HG03457 (cell line): ENCODE results near the gene TRERF1.
"Not testable (repeated sequence)": the region's sequence is repeated elsewhere in the genome, so short reads cannot be mapped to it uniquely, and the experiment has no call there.

Source experiments
- ATAC-seq: cut with Tn5 transposase; IDR thresholded peaks from one replicate; pipeline ENCODE4 v1.9.1; 2021; ENCODE audit warnings: moderate number of reproducible peaks; ENCODE audit not compliant: unreplicated experiment

The TRERF1 gene

DNA sequence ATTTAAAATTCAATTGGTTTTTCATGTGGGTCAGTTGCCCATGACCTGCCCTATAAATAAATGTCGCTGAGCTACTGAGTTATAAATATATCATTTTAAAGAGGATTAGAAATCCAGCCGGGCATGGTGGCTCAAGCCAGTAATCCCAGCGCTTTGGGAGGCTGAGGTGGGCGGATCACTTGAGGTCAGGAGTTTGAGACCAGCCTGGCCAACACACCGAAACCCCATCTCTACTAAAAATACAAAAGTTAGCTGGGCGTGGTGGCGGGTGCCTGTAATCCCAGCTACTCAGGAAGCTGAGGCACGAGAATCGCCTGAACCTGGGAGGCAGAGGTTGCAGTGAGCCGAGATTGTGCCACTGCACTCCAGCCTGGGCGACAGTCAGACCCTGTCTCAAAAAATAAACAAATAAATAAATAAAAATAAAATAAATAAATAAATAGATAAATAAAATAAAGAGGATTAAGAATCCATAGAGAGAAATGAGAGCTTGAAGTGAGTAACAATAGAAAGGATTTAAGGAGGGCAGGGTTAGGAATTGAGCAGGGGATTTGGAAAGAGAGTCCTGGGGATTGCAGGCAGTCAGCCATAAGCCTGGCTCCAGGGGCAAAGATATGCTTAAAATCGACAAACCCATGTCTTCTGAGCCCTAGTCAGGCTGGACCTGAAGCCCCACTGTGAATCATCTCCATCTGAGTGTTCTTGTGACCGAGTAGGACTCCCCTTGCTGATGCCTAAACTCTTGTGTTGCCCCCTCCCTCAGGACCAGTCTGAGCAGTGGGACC is 249.4 kb downstream of the TRERF1 start:
- not testable (repeated sequence) for ATAC-seq

DNA sequence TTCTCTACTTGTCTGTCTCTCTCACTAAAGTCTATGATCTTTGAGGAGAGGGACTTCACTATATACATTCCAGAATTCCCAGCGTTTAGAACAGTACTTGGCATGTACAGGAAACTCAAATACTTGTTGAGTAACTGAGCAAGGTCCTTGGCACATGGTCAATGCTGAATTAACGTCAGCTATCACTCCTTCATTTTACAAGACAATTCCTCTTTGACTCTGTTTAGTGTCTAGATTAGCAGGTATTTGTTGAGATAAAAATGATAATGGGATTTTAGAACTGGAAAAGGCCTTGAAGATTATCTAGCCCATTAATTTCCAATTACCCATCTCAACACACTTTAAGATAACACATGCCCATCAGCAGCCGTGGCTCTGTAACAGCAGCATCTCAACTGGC is 250.3 kb downstream of the TRERF1 start:
- ATAC-seq, result no peak

DNA sequence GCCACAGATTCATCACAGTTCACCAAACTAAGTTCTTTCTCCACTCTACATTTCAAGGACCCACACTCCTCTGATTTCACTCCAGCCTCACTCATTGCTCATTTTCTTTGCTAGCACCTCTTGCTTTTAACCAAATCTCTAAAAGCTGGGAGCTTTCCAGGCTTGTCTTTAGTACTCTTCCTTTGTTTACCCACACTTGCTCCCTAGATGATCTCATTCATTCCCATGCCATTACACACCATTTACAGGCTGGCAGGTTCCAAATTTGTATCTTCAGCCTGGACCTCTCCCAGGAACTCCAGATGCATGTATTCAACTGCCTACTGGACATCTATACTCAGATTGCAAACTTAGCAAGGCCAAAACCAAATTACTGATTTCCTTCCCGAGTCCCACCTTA is 251.7 kb downstream of the TRERF1 start:
- no peak for ATAC-seq

DNA sequence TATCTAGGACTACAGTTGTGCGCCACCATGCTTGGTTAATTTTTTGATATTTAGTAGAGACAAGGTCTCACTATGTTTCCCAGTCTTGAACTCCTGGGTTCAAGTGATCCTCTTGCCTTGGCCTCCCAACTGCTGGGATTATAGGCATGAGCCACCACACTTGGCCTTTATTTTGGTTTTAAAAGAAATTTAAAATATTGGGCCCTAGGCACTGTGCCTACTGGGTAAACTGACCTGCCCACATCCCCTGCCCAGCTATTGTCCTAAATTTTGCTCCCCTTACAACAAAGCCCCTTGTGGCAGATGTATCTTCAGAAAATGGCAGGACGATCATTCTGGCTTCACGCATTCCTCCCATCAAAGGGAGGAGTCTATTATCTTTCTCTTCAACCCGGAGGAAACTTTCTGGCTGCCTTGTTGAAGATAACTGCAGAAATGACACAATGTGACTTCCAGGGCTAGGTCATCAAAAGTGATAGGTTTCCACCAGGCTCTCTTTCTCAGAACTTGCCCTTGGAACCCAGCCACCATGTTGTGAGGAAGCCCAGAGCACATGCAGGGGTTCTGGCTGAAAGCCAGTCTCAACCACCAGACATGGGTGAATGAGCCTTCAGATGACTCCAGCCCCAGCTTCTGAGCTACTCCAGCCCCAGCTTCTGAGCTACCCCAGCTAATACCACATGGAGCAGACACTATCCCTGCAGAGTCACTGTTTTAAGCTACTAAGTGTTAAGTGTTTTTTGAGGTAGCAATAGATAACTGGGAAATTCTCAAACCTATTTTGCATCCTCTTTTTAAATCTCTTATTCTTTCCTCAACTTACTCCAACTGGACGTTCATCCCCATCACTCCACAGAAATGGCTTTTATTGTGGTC is 252.4 kb downstream of the TRERF1 start:
- no peak for ATAC-seq

DNA sequence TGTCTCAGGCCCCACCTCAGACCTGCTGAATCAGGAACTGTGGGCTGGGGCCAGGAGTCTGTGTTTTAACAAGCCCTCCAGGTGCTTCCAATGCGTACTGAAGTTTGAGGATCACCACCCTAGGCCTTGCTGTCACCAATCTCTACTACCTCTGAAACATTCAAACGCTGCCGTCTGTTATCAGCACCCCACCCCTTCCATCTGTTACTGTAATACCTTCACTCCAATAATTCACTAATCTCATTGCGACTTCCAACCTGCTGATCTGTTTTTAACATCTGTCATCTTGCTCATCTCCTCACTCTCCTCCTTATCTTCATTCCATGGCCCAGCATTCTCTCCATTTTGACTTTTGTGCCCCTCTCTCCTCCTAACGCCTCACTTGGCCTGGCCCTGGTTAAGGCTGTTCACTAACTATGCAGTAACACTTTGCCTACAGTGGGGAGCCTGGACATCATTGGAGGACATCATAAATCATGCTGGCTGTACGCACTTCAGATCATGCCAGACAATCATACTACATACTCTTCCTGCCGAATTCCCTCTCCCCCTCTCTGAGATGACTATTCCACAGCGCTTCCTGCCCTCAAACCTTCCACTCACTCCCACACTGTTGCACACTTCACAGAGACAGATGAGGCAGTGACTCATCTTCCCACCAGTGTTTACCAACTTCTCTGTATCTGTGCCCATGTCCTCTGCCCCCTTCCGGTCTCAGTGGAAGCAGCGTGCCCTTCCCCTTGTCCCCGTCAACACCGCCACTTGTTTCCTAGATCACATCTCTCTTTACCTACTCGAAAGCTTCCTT is 254.0 kb downstream of the TRERF1 start:
- no peak for ATAC-seq

DNA sequence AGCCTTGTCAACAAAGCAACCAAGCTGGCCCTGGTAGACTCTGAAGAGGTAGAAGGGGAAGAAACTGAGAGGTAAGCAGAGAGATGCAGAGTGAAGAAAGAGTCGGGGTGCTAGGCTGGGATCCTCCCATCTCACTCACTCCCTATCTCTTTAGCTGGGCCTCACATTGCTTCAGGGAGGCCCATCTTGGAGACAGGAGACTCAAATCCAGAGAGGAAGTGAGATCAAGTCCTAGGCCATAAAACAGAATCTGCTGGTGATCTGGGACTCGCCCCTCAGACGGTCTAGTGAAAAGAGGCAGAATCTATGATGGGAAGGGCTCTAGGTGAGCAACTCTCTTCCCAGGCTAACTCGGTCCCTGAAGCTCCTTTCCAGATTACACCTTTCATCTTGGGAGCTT is 256.3 kb downstream of the TRERF1 start:
- ATAC-seq, result no peak

DNA sequence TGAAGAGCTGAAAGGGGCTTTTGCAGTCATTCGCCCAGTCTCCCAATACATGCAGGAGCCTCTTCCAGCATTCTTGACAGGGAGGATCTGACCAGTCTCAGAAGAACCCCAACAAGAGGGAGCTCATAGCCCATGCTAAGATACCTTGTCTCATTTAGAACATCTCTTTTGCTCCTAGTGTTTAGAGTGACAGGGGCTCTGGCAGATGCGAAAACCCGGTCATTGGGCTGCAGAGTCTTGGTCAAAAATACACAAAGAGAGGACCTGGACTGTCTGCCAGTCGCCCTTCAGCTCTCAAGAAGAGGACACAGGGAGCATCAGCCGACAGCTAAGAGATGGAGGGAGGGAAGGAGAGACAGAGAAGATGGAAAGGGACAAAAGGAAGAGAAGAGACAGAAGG is 257.7 kb downstream of the TRERF1 start:
- ATAC-seq, result no peak

DNA sequence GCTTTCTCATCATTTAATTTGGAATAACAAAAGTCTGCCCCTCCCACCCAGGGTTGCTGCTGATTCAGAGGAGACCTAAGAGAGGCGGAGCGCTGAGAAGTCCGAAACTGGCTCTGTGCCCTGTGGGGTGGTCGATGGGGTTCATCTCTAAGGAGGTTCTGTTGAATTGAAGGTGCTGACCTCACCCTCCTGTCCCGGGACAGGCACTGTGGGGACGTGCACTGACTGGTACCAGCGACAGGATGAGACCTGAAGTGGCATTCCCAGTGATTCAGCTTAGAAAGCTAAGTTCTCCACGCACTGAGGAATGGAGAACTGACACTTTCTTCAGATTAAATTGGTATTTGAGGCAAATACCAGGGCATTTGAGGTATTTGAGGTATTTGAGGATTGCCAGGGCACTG is 258.2 kb downstream of the TRERF1 start:
- no peak for ATAC-seq

DNA sequence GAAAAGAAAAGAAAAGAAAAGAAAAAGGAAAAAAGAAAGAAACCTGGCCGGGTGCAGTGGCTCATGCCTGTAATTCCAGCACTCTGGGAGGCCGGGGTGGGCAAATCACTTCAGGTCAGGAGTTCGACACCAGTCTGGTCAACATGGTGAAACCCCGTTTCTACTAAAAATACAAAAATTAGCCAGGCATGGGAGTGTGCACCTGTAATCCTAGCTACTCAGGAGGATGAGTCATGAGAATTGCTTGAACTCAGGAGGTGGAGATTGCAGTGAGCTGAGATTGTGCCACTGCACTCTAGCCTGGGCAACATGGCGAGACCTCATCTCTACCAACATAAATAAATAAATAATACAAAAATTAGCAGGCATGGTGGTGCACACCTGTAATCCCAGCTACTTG is 259.3 kb downstream of the TRERF1 start:
- ATAC-seq, result not testable (repeated sequence)

DNA sequence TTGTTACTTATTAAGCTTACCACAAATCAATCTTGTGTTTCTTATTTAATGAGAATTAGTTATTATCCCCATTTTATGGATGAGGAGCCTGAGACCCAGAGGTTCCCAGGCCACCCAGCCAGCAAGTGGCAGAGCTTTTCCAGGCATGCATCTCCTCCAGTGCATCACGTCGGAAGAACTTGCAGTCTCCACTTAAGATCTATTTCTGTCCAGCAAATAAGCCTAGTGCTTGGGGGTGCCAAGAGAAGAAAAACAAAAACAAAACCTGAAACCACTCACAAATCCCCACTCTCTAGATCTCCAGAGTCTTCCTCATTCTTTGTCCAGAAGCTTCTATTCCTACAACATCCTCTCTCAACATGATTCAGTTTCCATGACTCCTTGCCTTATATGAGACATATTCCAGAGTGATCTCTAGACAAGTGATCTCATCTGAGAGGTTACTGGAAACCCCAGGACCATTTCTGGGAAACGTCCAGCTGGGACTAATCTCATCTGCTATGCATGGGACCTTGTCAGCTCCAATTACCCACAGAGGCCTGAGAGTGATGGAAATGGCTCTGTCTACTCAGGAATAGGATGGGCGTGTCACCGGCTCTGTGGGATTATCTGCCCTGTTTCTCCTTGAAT is 261.1 kb downstream of the TRERF1 start:
- ATAC-seq, result no peak

DNA sequence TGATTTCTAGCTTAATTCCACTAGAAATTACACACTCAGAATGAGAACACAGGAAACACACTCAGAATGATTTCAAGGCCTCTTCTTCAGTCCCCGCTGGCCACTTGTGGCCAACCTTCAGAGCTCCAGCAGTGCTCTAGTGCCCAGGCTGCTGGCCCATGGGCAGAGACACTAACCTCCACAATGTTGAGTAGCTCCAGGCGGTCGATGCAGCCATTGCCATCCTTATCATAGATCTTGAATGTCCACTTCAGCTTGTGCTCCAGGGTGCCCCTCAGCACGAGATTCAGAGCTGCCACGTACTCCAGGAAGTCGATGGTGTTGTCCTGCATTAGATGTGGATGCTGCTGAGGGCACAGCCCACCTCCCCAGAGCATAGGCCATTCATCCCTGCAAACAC is 263.3 kb downstream of the TRERF1 start:
- ATAC-seq, result no peak

DNA sequence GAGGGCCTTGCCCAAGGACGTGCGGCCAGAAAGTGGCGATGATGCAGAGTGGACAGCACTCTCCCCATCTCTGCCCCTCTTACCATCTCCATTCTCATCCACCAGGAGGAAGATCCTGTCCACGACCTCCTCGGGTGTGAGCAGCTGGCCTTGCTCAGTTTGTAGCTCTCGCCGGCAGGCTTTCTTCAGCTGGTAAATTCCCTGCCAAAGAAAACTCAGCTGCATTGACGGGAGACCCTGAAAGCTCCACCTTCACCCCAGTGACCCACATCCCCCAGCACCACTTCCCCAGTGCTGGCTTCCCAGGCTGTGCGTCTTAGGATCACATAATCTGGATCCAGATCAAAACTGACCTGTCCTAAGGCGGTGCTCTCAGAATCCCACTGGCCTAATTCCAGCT is 266.1 kb downstream of the TRERF1 start:
- ATAC-seq, result no peak

DNA sequence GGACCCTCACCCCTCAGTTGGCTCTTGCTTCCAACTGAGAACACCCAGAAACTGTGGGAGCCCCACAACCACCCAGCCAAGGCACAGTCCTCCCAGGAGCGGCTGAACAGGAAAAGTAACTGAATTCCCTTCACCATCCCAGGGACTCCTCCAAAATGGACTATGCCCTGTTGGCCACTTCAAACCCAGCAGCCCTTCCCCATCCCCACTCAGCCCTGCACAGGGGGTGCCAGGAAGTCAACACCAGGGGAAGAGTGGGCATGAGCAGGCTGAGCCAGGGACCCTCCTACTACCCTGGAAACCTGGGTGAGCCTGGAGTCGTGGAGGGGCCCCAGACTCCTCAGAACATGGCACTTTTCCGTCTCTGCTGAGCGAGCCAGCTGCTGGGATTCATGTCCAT is 267.3 kb downstream of the TRERF1 start:
- ATAC-seq, result no peak

DNA sequence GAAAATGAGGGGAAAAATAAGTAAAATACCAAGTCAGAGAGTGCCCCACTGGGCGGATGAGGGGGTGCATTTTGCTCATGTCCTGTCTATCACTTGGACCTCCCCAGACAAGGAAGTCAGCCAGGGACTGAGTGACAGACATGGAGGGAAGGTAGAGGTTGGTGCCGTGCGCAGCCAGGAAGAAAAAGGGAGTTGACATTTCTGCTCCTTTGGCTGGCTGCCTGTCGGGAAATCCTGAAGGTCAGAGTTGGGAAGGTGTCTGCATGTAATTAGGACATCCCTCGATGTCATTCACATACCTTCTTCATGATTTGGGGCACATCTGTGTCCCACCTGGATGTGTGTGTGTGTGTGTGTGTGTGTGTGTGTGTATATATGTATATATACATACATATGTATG is 269.6 kb downstream of the TRERF1 start:
- ATAC-seq, result no peak

DNA sequence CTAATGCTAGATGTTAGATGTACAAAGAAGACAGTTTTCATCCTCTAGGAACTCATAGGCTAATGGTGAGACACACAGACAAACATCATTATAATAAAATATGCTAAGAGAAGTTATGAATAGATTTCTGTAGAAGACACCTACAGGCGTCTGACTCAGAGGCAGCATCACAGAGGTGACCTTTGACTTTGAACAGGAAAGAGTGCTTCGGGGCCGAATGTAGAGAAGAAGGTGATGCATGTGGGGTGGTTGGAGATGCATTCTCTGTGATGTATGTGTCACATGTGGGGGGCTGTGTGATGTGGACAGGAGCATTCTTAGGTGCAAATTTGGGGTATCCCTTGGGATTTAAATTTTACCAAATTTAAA is 271.8 kb downstream of the TRERF1 start:
- ATAC-seq, result no peak

DNA sequence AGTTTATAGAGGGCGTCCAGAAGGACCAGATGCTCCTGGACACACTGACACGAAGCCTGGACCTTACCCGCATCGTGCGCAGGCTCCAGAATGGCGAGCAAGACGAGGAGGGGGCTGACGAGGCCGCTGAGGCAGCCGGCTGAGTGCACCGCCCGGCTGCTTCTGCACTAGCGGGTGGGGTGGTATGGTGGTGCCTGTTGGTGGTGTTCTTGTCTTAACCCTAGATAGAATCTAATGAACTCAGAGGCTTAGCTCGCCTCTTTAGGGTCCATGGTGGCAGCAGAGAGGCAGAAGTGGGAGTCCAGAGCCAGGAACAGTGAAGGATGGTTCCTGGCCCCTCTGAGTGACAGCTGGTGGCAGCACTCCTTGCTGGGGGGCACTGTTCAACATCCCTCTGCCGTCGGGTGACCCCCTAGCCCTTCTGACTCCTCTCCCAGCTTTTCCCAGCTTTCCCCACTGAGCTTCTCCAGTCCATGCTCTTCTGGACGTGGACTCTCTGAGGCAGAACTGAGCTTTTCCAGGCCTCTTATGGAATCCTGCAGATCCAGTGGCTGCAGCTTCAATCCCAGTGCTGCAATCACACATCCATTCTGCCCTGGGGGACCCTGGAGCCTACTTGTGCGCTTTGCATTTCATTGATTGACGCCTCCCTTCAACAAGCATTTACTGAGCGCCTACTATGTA is 272.3 kb downstream of the TRERF1 start:
- ATAC-seq, result no peak

DNA sequence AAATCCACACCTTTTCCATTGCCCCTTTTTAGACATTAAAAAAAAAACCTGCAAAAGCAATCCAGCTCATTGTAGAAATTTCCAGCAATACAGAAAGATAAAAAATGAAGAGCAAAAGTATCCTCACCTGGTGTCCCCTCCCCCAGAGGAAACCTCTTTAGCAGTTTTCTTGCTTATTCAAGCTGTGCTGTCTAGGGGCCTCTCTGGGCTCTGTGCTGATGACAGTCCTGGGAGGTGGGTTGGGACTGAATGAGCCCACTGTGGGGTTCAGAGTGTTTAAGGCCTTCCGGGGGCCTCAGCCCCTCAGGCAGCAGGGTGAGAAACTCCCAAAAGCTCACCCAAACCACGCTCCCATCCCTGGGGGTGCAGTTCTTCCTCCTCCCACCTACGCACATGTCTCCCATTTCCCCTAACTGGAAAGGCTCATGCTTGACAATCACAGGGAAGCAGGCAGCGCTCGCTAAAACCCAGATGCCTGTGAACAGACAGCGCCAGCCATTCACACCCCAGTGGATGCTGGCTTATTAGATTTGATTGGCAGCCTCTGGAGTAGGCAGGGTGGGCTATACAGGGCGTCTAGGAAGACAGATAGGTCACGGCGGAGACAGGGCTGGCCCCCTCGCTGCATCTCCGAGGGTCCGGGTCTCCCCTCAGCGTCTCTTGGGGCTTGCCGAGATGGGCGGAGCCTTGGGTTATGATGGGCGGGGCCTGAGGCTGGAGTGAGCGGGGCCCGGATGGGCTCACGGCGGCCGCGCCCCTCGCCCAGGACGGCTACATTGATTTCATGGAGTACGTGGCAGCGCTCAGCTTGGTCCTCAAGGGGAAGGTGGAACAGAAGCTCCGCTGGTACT is 274.0 kb downstream of the TRERF1 start:
- ATAC-seq, result no peak

DNA sequence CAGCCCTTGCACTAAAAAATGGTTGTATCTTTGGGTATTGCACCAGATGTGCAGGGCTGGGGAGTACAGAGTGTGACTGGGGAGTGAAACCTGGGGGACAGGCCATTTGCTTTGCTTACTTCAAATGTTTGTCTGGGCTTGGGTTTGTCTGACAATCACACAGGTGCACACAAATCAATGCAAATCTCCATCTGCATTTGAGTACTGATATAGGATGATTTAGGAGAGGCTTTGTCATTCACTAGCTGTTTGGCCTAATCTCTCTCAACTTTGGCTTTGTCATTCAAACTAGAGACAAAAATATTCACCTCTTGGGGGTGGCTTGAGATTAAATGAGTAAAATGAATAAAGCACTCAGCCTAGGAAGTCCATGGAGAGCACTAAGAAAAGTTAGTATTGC is 274.7 kb downstream of the TRERF1 start:
- no peak for ATAC-seq

DNA sequence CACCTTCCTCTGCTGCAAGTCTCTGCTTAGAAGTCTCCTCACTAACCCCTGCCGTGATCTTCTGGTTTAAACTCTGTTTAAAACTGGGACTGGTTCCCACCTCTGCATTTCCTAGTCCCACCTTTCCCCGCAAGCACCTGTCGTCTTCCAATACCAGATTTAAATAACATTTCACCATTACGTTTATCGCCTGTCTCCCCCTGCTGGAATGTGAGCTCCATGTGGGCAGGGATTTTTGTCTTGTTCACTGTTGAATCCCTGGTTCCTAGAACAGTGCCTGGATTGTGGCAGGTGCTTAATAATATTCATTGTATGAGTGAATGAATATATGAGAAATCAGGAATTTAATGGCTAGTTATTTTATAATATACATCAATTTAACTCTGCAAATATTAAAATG is 275.9 kb downstream of the TRERF1 start:
- no peak for ATAC-seq
